Activated T-cell treated with anti-CD3 and anti-CD28 coated beads, Interleukin-2, amount 50 U/mL, for 72 hours (primary cell): ENCODE measurements around the gene PPIE. TPM values are rescaled to one million over a fixed set of nuclear protein-coding genes. Genes with fewer than 3 reads are reported as not detected.
A peak's percentile ranks its signal among the peaks of the same experiment; 100 is the strongest.

ENCODE experiments used
- ATAC-seq, 2 donors: fragments of 150-1000 bp; cut with Tn5 transposase; replicated peaks in 1 of 2; 2 replicates each; pipeline ENCODE4 v1.10.0; 2021; ENCODE audit warnings: moderate library complexity in 2 of 2, mild to moderate bottlenecking in 1 of 2
- DNase-seq, 2 donors: peaks; one replicate each; pipeline ENCODE4 v3.0.0; 2021 to 2022; ENCODE audit warnings: mixed read lengths in 1 of 2
- H3K27ac Mint-ChIP-seq: one replicate; pipeline ENCODE4 v1.8.0; 2022; ENCODE audit warnings: mild to moderate bottlenecking, moderate library complexity, mixed read lengths
- H3K27me3 Mint-ChIP-seq: one replicate; pipeline ENCODE4 v1.8.0; 2022; ENCODE audit warnings: low read depth, mixed read lengths
- H3K36me3 Mint-ChIP-seq, 2 donors: one replicate each; pipeline ENCODE4 v1.8.0; 2022; ENCODE audit warnings: mixed read lengths in 2 of 2, mild to moderate bottlenecking in 1 of 2; ENCODE audit not compliant: insufficient read depth in 2 of 2
- H3K4me1 Mint-ChIP-seq: one replicate; pipeline ENCODE4 v1.8.0; 2022; ENCODE audit warnings: low read depth, mixed read lengths
- H3K4me3 Mint-ChIP-seq, 2 donors: one replicate each; pipeline ENCODE4 v1.8.0; 2022; ENCODE audit warnings: mild to moderate bottlenecking in 2 of 2, mixed read lengths in 2 of 2, moderate library complexity in 2 of 2
- H3K9me3 Mint-ChIP-seq, 2 donors: one replicate each; pipeline ENCODE4 v1.8.0; 2022; ENCODE audit warnings: mixed read lengths in 2 of 2
- total RNA-seq, 2 donors: library from RNA; stranded (reverse); gene quantifications; one replicate each; pipeline ENCODE4 v1.2.3, GENCODE V29; 2022

PPIE gene
- total RNA-seq: 10 to 100 TPM; 47.3 to 54.6 TPM

DNA sequence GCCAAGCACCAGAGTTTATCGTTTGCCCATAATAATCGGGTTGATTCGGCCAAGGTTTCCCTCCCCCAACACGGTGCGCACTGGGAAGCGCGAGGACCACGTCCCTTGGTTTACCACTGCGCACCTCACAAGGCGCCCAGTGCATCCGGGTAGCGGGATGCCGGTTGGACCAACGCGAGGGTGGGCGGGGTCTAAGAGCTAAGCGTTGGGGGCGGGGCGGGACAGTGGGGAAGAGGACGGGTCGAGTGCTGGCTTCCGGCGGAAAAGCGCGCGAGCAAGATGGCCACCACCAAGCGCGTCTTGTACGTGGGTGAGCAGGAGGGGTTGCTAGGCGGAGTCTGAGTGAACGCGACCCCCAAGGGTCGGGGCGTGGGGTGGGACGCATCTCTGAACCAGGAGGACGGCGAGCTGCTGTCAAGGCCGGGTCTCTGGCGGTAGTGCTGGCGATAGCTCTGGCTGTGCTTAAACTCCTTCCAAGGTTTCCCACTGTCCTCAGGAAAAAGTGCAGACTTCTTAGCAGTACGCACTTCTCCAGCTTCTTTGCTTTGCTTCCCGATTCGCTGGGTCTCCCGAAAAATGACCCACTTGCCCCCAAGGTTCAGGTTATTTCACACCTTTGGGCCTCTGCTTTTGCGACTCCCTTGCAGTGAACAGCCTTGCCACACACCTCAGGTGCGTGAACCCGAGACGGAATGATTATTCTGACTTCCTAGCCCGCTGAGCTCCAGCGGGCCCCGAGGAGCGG is at the start of gene PPIE:
Gene PPIE (plus strand): TSS at position 261 of the 745 bp plus-strand sequence. CDS start 19 bp downstream, at position 280.
- DNase-seq (peak; percentile 94 to 96), ATAC-seq (peak; percentile 99 to 100)
- Mint-ChIP-seq H3K9me3 (peaks cover 1 to 2% of the 10 kb centered on the region in 2 donors), H3K36me3 (peaks cover 6 to 22% of the 10 kb centered on the region in 2 donors), H3K27ac (peak within 1 kb of the TSS; percentile 93), H3K27me3 (peaks cover 10% of the 10 kb centered on the region), H3K4me1 (peaks cover 53% of the 10 kb centered on the region), H3K4me3 (peak within 1 kb of the TSS; percentile 91 to 95)

DNA sequence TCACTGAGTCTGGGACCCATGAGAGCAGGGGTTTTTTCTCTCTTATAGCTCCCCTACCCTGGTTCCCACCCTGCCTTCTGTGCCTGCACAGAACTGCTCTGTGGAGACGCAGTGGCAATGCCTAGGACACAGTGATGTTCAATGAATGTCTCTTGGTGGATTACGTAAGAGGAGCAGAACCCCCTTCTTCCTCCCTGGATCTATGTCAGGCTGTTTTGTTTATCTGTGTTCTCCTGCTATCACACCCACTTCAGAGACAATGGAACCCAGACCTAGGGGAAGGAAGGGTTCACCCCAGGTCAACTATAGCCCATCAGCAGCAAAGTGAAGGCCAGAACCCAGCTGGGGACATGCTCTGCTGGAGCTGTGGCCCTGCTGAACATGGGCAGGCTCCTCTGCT is 49.5 kb upstream of the PPIE start:
- Mint-ChIP-seq H3K4me3 (no peak overlapping the region), H3K27me3 (peaks cover 35% of the 10 kb centered on the region), H3K27ac (no peak overlapping the region), H3K36me3 (peaks cover 0 to 1% of the 10 kb centered on the region in 2 donors), H3K9me3 (no peaks in the 10 kb centered on the region), H3K4me1 (peaks cover 44% of the 10 kb centered on the region)
- DNase-seq (no peak), ATAC-seq (no peak)

DNA sequence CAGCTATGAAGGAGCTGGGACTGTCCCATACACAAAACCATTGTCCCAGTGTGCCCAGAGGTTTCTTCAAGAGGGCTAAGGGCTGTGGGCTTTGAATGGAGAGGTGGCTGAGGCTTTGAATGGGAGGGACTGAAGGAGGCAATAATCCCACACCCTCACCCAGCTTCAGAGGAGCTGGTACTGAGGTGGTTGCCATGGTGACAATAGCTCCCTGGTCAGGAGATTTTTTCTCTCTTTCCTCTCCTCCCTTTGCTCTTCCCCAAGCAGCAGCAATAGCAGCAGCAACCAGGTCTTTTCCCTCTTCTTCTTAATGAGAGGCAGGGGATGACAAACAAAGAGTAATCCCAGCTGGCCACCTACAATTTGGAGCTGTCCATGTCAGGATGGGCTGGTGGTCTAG is 49.0 kb upstream of the PPIE start:
- no peak for DNase-seq
- no peak for ATAC-seq
- no peak overlapping the region for H3K27ac Mint-ChIP-seq
- peaks cover 0 to 1% of the 10 kb centered on the region in 2 donors for H3K36me3 Mint-ChIP-seq
- peak overlapping the region in 1 of 2 donors; percentile 90 for H3K4me3 Mint-ChIP-seq
- peaks cover 32% of the 10 kb centered on the region for H3K27me3 Mint-ChIP-seq
- H3K9me3 Mint-ChIP-seq: no peaks in the 10 kb centered on the region
- peaks cover 45% of the 10 kb centered on the region for H3K4me1 Mint-ChIP-seq

DNA sequence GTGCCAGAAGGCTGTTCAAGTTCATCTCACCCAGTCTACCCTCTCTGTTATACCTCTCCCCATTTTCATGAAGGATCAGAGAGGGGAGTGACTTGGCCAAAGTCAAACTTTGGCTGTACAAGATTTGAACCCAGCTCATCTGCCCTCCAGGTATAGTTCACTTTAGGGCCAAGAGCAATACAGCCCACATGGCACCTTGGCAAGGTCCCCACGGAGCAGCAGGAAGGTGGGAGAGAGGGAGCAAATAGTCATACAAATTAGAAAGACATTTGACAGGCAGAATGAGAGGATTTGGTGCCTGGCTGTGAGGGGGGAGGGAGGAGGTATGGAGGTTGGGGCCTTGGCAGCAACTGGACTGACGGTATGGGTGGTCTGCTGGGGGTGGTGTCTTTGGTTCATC is 48.5 kb upstream of the PPIE start:
- no peak for DNase-seq
- no peak for ATAC-seq
- Mint-ChIP-seq H3K4me3 (peak overlapping the region; percentile 87 to 90), H3K27me3 (peaks cover 26% of the 10 kb centered on the region), H3K9me3 (no peaks in the 10 kb centered on the region), H3K27ac (no peak overlapping the region), H3K4me1 (peaks cover 47% of the 10 kb centered on the region), H3K36me3 (no peaks in the 10 kb centered on the region)

DNA sequence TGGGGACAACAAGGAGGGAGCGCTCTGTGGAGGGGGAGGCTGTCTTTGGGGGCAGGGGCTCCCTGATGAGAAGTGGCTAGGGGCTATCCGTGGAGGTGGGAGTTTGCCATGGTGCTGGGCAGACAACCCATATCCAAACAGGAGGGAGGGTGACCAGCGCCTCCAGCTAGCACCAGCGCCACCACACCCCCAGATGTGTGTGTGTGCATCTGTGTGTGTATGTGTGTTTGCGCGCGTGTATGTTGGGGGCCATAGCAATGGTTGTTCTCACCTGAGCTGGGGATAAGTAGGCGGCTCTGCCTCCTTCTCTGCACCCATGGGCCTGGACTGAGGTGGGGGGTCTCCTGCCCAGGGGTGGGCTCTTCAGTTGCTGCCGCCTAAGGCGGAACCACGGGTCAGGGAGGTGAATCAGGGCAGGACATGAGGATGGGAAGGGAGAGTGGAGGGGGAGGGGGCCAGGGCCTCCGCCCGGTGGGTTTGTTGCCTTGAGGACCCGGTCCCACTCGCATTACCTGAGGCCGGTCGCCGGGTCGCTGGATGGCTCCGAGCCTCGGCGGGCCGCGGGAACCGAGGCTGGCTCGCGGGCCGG is 47.8 kb upstream of the PPIE start:
- no peak for ATAC-seq

DNA sequence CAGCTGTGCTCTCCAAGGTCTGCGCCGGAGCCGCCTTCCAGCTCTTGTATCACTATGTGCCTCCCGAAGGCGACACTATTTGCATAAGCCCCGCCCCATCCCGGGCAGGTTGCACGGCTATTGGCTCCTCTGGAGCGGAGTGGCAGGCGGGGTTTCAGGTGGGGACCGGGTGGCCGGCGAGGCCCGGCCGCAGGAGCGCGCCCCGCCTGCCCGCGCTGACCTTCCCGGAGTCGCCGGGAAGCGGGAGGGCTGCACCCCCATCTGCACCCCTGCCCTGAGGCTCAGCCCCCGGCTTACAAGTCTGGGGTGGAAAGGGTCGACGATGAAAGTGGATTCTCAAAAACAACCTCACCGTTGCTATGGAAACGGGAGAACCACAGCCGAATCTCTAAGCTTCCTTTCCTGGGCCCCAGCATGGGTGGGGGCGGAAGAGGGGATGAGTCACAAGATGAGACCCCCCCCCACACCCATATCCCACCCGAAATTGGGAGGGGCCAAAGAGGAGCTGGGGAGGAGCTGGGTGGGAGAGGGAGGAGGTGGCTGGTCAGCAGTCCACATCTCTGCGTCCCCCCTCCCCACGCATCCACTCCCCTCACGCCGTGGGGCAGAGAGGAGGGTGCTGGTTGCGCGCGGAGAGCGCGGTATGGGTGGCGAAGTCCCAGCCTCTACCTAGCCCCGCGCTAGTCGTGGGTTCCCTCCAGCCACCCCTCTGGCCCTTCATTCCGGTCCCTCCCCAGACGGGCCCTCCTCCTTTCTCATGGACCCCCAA is 47.1 kb upstream of the PPIE start, which contains the start of gene HPCAL4:
Gene HPCAL4 (minus strand): TSS at position 51 of the 769 bp plus-strand sequence. CDS start 6,830 bp downstream, outside the sequence.
- peak; percentile 84 to 90 for DNase-seq
- no peak within 1 kb of the TSS for H3K27ac Mint-ChIP-seq
- H3K9me3 Mint-ChIP-seq: no peaks in the 10 kb centered on the region
- peaks cover 26% of the 10 kb centered on the region for H3K27me3 Mint-ChIP-seq
- peak; percentile 92 to 96 for ATAC-seq
- H3K36me3 Mint-ChIP-seq: no peaks in the 10 kb centered on the region
- peak within 1 kb of the TSS; percentile 87 to 90 for H3K4me3 Mint-ChIP-seq
- peaks cover 50% of the 10 kb centered on the region for H3K4me1 Mint-ChIP-seq

More for the DNA sequence above, 47.8 kb upstream of the PPIE start:
- Mint-ChIP-seq H3K9me3 (no peaks in the 10 kb centered on the region), H3K27me3 (peaks cover 26% of the 10 kb centered on the region), H3K4me1 (peaks cover 50% of the 10 kb centered on the region), H3K27ac (no peak overlapping the region), H3K36me3 (no peaks in the 10 kb centered on the region), H3K4me3 (peak overlapping the region; percentile 87 to 90)
- no peak for DNase-seq

DNA sequence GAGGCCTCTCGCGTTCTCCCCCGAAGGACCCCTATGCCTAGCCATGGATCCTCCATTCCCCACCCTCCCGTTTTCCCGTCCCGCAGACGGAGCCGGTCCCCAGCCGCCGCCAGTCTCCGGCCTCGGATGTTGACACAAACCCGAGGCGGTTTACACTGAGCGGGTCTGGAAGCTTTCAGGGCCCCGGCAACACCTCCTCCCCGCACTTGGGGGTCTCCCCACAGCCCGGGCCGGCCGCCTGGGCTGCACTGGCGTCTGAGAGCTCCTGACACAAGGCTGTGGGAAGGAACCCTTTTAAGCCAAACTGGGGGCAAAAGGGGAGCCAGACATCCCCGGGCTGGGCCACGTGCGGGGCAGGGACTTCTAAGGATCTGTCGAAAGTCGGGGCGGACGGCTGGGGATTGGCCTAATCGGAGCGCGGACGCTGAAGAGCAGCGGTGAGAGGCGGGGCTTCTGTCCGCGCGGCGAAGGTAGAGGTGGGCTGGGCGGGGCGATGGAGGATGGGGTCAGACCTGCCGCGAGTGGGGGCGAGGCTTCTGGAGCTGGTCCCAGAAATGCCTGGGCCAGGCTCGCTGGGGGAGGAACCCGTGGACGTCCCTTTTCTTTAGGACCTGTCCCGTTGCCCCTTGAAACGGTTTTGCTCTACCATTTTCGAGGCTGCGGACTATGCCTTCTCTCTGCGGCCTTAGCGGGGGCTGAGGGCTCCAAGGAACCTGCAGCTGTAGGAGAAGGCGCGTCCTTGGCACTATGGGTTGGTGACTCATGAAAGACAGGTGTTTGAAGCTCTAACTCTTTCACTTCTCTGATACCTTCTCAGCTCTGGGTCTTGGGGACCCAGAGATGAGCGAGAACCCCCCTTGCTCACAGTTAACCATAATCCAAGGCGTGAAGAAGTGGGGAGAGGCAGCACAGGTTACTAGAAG is 46.3 kb upstream of the PPIE start:
- peaks cover 50% of the 10 kb centered on the region for H3K4me1 Mint-ChIP-seq
- H3K27ac Mint-ChIP-seq: no peak overlapping the region
- peaks cover 31% of the 10 kb centered on the region for H3K27me3 Mint-ChIP-seq
- DNase-seq (peak in 1 of 2 donors; percentile 22), ATAC-seq (no peak)
- H3K4me3 Mint-ChIP-seq: peak overlapping the region; percentile 53 to 87
- H3K9me3 Mint-ChIP-seq: no peaks in the 10 kb centered on the region
- no peaks in the 10 kb centered on the region for H3K36me3 Mint-ChIP-seq

DNA sequence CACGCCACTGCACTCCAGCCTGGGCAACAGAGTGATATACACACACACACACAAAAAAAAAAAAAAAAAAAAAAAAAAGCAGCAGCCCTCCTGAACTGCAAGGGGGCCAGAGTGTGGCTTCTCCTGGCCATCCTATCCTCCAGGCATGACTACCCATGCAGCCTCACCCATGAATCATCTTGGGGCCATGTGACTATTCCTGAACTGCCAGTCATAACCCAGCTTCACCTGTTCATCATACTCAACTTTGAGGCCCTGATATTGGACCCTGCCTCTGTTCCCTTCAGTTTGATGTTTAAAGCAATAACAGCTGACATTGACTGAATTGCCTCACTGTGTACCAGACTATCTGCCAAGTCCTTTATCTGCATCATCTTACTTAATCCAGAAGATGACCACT is 44.7 kb upstream of the PPIE start:
- no peak overlapping the region for H3K4me3 Mint-ChIP-seq
- peaks cover 33% of the 10 kb centered on the region for H3K27me3 Mint-ChIP-seq
- H3K27ac Mint-ChIP-seq: no peak overlapping the region
- H3K9me3 Mint-ChIP-seq: no peaks in the 10 kb centered on the region
- peaks cover 50% of the 10 kb centered on the region for H3K4me1 Mint-ChIP-seq
- DNase-seq (peak in 1 of 2 donors; percentile 40), ATAC-seq (peak; percentile 38 to 55)
- no peaks in the 10 kb centered on the region for H3K36me3 Mint-ChIP-seq

DNA sequence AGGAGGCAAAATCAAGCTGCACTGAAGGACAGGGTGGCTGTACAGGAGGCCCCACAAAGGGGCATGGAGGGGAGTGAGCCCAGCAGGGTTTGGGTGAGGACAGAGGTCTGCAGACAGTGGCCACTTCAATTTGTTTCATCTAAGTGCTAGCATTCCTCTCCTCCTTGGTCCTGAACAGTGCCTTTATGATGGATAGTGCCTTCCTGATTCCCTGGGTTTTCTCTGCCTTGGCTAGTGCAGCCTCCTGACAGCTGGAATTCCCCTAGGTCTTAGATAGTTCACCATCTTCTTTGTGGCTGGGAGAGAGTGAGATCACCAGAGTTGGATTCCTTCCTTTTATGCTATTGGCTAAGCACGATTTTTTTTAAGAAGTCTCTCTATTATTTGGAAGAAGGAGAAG is 43.7 kb upstream of the PPIE start:
- H3K4me1 Mint-ChIP-seq: peaks cover 41% of the 10 kb centered on the region
- H3K27ac Mint-ChIP-seq: no peak overlapping the region
- peaks cover 35% of the 10 kb centered on the region for H3K27me3 Mint-ChIP-seq

DNA sequence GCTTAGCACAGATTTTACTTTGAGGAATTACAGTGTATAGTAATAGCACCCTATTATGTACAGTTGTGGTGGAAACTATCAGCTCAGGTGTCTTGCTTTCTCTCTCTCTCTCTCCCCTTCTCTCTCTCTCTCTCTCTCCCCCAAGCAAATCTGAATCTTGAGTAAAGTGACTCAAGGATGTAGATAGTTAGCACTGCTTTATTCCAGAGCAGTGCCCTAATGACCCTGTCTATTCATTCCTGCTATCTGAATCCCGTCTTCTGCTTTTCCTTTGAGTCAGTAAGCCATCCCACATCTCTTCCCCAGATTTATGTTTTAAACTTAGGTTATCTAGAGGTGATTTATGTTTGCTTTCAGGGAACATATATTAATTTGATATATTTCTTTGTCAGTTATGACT is 42.2 kb upstream of the PPIE start:
- H3K36me3 Mint-ChIP-seq: no peaks in the 10 kb centered on the region
- DNase-seq: no peak
- no peaks in the 10 kb centered on the region for H3K9me3 Mint-ChIP-seq
- ATAC-seq: no peak
- peaks cover 35% of the 10 kb centered on the region for H3K27me3 Mint-ChIP-seq
- no peak overlapping the region for H3K4me3 Mint-ChIP-seq
- H3K4me1 Mint-ChIP-seq: peaks cover 30% of the 10 kb centered on the region
- no peak overlapping the region for H3K27ac Mint-ChIP-seq

More for the DNA sequence above, 43.7 kb upstream of the PPIE start:
- DNase-seq (no peak), ATAC-seq (no peak)
- no peaks in the 10 kb centered on the region for H3K9me3 Mint-ChIP-seq
- no peak overlapping the region for H3K4me3 Mint-ChIP-seq
- no peaks in the 10 kb centered on the region for H3K36me3 Mint-ChIP-seq

DNA sequence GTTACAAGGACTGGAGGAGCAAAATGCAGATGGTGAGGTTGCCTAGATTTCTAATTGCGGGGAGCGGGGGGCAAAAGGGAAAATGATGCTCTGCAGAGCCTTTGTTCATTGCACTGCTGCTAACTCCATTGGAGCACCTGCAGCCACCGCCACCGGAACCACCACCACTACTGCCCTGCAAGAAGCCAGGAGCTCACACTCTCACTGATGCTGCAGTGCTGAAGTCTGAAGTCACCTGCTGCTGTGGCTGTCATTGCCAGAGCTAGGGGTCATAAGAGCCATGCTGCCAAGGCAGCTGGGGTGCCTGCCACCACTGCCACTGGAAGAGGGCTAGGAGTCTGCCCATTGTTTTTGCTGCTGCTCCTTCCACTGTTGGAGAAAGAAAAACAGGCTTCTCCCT is 40.1 kb upstream of the PPIE start:
- Mint-ChIP-seq H3K36me3 (no peaks in the 10 kb centered on the region), H3K4me1 (peaks cover 15% of the 10 kb centered on the region), H3K27me3 (peaks cover 24% of the 10 kb centered on the region), H3K9me3 (no peaks in the 10 kb centered on the region), H3K4me3 (no peak overlapping the region), H3K27ac (no peak overlapping the region)
- no peak for ATAC-seq
- DNase-seq: no peak

DNA sequence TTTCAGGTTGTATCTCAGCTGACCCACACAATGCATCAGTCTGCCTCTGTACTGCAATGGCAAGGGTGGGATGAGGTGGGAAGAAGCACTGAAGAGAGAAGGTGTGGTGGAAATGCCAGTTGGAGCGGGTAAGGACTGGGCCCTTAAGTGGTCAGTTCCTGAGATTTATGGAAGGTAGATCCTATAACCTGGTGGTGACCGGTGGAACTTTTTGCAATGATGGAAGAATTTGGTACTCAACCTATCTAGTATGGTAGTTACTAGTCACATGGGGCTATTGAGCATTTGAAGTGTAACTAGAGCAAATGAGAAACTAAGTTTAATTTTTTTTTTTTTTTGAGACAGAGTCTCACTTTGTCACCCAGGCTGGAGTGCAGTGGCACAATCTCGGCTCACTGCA is 39.3 kb upstream of the PPIE start:
- H3K36me3 Mint-ChIP-seq: no peaks in the 10 kb centered on the region
- DNase-seq (no peak), ATAC-seq (no peak)
- peaks cover 24% of the 10 kb centered on the region for H3K27me3 Mint-ChIP-seq
- H3K4me3 Mint-ChIP-seq: no peak overlapping the region
- H3K9me3 Mint-ChIP-seq: no peaks in the 10 kb centered on the region
- no peak overlapping the region for H3K27ac Mint-ChIP-seq
- peaks cover 10% of the 10 kb centered on the region for H3K4me1 Mint-ChIP-seq
